A549 (cell line): ENCODE data around the gene C3orf20. TPM values are rescaled to one million over a fixed set of nuclear protein-coding genes. Genes with fewer than 3 reads are reported as not detected.

Source experiments
- ATAC-seq, 2 experiments: fragments of 200-7000 bp in 1 of 2; fragments of >200 bp in 1 of 2; cut with Nextera tagmentation in 1 of 2; cut with Tn5 transposase in 1 of 2; 3 replicates each; pipeline versions ENCODE4 v1.8.0 to v1.9.1; 2018 to 2020; ENCODE audit warnings: mild to moderate bottlenecking in 1 of 2, moderate library complexity in 1 of 2
- CTCF ChIA-PET: fragments of 300-600 bp; sonication (Branson Sonifier 250); formaldehyde crosslinking; extraction: SDS; loops from one replicate; lab custom pipeline; 2021; ENCODE audit warnings: antibody characterized with exemption, inconsistent platforms; lab: Yijun Ruan, JAX
- POLR2A ChIA-PET: fragments of 350-600 bp; formaldehyde crosslinking; extraction: SDS; loops from one replicate; lab custom pipeline; 2021; ENCODE audit warnings: antibody characterized with exemption, inconsistent platforms; lab: Yijun Ruan, JAX
- DNase-seq, 2 experiments: peaks; one replicate each; pipeline versions ENCODE4 v3.0.0 to v3.0.0-alpha.2; 2011 to 2016; ENCODE audit warnings: low read depth in 1 of 2, low spot score in 1 of 2
- FAIRE-seq: peaks from 2 replicates; lab custom pipeline; 2011; peaks lifted over from hg19 to GRCh38; lab: Jason Lieb, UNC
- H3K27ac ChIP-seq, 2 experiments: fragments of >200 bp; sonication (Bioruptor Twin); formaldehyde crosslinking; 3 replicates each; pipeline ENCODE4 v1.5.1; 2016 to 2017
- H3K4me1 ChIP-seq: fragments of >200 bp; sonication (Bioruptor Twin); formaldehyde crosslinking; 3 replicates; pipeline ENCODE4 v1.6.1; 2016
- H3K4me2 ChIP-seq: fragments of >200 bp; sonication (Bioruptor Twin); formaldehyde crosslinking; 3 replicates; pipeline ENCODE4 v1.6.1; 2016
- H3K4me3 ChIP-seq: fragments of >200 bp; sonication (Bioruptor Twin); formaldehyde crosslinking; 3 replicates; pipeline ENCODE4 v1.5.1; 2016
- H3K9me3 ChIP-seq: fragments of >200 bp; sonication (Bioruptor Twin); formaldehyde crosslinking; 3 replicates; pipeline ENCODE4 v1.6.1; 2016
- CEBPB ChIP-seq, 2 experiments: fragments of >200 bp in 1 of 2; sonication (Bioruptor Twin) in 1 of 2; formaldehyde crosslinking in 1 of 2; IDR thresholded peaks; 2 replicates each; pipeline ENCODE4 v1.6.1; 2012 to 2016
- CHD2 ChIP-seq: fragments of 150-350 bp; IDR thresholded peaks from 2 replicates; pipeline ENCODE4 v1.6.1; 2014; ENCODE audit warnings: low read length; ENCODE audit not compliant: partially characterized antibody
- ESRRA ChIP-seq: fragments of 150-350 bp; IDR thresholded peaks from 2 replicates; pipeline ENCODE4 v1.6.1; 2014; ENCODE audit warnings: mild to moderate bottlenecking, low read length, borderline replicate concordance
- FOXS1 ChIP-seq: fragments of 250-450 bp; sonication (Bioruptor Pico); IDR thresholded peaks from 2 replicates; pipeline ENCODE4 v1.5.0; 2020; ENCODE audit warnings: mild to moderate bottlenecking, moderate library complexity
- HOXA7 ChIP-seq: fragments of 250-450 bp; sonication (Bioruptor Pico); IDR thresholded peaks from 2 replicates; pipeline ENCODE4 v1.5.0; 2020; ENCODE audit warnings: mild to moderate bottlenecking, moderate library complexity
- JUNB ChIP-seq: fragments of >200 bp; sonication (Bioruptor Twin); formaldehyde crosslinking; IDR thresholded peaks from 2 replicates; pipeline ENCODE4 v1.6.1; 2016
- KDM5A ChIP-seq: fragments of 200-600 bp; sonication (generic); IDR thresholded peaks from 2 replicates; pipeline ENCODE4 v1.6.1; 2016; ENCODE audit warnings: antibody characterized with exemption, mild to moderate bottlenecking
- PHF8 ChIP-seq: fragments of 200-600 bp; sonication (generic); IDR thresholded peaks from 2 replicates; pipeline ENCODE4 v1.6.1; 2016; ENCODE audit warnings: low read depth, mild to moderate bottlenecking, antibody characterized with exemption, moderate library complexity, borderline replicate concordance
- POLR2AphosphoS2 ChIP-seq: conservative IDR thresholded peaks from 2 replicates; pipeline ENCODE4 v1.6.1; 2012; ENCODE audit warnings: low read length, improper control_type of control experiment, inconsistent platforms
- RNF2 ChIP-seq: fragments of 200-600 bp; sonication (generic); IDR thresholded peaks from 2 replicates; pipeline ENCODE4 v1.6.1; 2016; ENCODE audit warnings: low read depth, mild to moderate bottlenecking, antibody characterized with exemption, moderate library complexity, borderline replicate concordance
- ZC3H11A ChIP-seq: fragments of 450-650 bp; IDR thresholded peaks from 2 replicates; pipeline ENCODE4 v1.6.1; 2014; ENCODE audit warnings: antibody characterized with exemption, mild to moderate bottlenecking
- ZFP36 ChIP-seq: fragments of 450-650 bp; IDR thresholded peaks from 2 replicates; pipeline ENCODE4 v1.6.1; 2014; ENCODE audit warnings: borderline replicate concordance; ENCODE audit not compliant: partially characterized antibody
- ZNF302 ChIP-seq: fragments of 250-450 bp; sonication (Bioruptor Pico); IDR thresholded peaks from 2 replicates; pipeline ENCODE4 v1.9.0; 2021; ENCODE audit warnings: inconsistent platforms, mild to moderate bottlenecking, moderate library complexity
- WGBS: methylation state at CpG from one replicate; pipeline ENCODE4 v1.1.6; 2017; ENCODE audit errors: missing lambda C conversion rate; 5-methylcytosine and 5-hydroxymethylcytosine counted together
- polyA plus RNA-seq, 4 experiments: library from polyadenylated mRNA; depleted of rRNA in 3 of 4; stranded (reverse); fragments of >200 nt; fragmentation: RNase III in 1 of 4; extraction: RNeasy Plus Mini Kit Qiagen cat#74134 plus additional on column Dnase treatment in 1 of 4; gene quantifications; 2 replicates in 3 of 4; 3 replicates in 1 of 4; pipeline ENCODE4 v1.2.3, GENCODE V29; 2011 to 2017
- TF ChIP-seq, protein P1 (sequence below): fragments of 200-600 bp; sonication (generic); IDR thresholded peaks from 2 replicates; pipeline ENCODE4 v1.6.1; 2016; ENCODE audit warnings: antibody characterized with exemption, mild to moderate bottlenecking, moderate library complexity
- TF ChIP-seq, protein P2 (sequence below): fragments of 250-450 bp; sonication (Bioruptor Pico); IDR thresholded peaks from 2 replicates; pipeline ENCODE4 v1.5.0; 2020; ENCODE audit warnings: low read depth, mild to moderate bottlenecking, moderate library complexity
- TF ChIP-seq, protein P3 (sequence below): fragments of >200 bp; sonication (Bioruptor Twin); formaldehyde crosslinking; IDR thresholded peaks from 3 replicates; pipeline ENCODE4 v1.5.1; 2016
- TF ChIP-seq, protein P4 (sequence below): fragments of 450-650 bp; IDR thresholded peaks from 2 replicates; pipeline ENCODE4 v1.6.1; 2014; ENCODE audit warnings: antibody characterized with exemption

The C3orf20 gene
- polyA plus RNA-seq, 2 of the 4 experiments (the other 2 are of a cell fraction) = 0.05 TPM; not detected in 1

DNA sequence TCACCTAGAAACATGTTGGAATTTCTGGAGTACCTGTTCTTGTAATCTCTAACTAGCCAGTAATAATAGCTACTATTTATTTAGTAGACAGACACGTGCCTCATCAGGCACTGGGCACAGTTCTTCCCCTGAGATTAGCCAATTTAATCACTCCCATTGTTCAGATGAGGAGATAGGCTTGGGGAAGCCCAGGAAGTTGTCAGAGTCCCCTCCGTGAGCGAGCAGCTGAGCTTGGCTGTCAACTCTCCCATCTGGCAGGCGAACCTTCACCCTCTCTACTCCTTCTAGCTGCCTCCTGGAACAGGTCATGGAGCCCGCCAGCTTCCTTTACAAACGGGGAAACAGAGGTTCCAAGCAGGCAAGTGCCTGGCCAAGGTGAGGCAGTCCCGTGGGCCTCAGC lies 112.7 kb downstream of the C3orf20 start:
- Histone ChIP-seq H3K4me2 (no peak overlapping the region), H3K27ac (no peak overlapping the region), H3K9me3 (no peaks in the 10 kb centered on the region), H3K4me3 (no peak overlapping the region), H3K4me1 (no peaks in the 10 kb centered on the region)
- no peak for ATAC-seq
- ChIA-PET POLR2A (no interaction called here), CTCF (interaction anchor here (0.7 to 12.3 kb wide), 2 partner anchors 24 to 135 kb away, joined by 3 to 160 read pairs; no protein-coding TSS in a partner anchor)
- no peak for TF ChIP-seq PHF8
- TF ChIP-seq FOXS1 (CRISPR knock-in tag) = no peak
- TF ChIP-seq, protein P1, sequence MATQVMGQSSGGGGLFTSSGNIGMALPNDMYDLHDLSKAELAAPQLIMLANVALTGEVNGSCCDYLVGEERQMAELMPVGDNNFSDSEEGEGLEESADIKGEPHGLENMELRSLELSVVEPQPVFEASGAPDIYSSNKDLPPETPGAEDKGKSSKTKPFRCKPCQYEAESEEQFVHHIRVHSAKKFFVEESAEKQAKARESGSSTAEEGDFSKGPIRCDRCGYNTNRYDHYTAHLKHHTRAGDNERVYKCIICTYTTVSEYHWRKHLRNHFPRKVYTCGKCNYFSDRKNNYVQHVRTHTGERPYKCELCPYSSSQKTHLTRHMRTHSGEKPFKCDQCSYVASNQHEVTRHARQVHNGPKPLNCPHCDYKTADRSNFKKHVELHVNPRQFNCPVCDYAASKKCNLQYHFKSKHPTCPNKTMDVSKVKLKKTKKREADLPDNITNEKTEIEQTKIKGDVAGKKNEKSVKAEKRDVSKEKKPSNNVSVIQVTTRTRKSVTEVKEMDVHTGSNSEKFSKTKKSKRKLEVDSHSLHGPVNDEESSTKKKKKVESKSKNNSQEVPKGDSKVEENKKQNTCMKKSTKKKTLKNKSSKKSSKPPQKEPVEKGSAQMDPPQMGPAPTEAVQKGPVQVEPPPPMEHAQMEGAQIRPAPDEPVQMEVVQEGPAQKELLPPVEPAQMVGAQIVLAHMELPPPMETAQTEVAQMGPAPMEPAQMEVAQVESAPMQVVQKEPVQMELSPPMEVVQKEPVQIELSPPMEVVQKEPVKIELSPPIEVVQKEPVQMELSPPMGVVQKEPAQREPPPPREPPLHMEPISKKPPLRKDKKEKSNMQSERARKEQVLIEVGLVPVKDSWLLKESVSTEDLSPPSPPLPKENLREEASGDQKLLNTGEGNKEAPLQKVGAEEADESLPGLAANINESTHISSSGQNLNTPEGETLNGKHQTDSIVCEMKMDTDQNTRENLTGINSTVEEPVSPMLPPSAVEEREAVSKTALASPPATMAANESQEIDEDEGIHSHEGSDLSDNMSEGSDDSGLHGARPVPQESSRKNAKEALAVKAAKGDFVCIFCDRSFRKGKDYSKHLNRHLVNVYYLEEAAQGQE = no peak
- no peak for TF ChIP-seq ESRRA
- no peak for TF ChIP-seq JUNB
- no peak for TF ChIP-seq KDM5A
- no peak for TF ChIP-seq HOXA7 (CRISPR knock-in tag)
- no peak for TF ChIP-seq POLR2AphosphoS2
- TF ChIP-seq ZNF302 (CRISPR knock-in tag) = no peak
- no peak for TF ChIP-seq RNF2
- no peak for TF ChIP-seq ZC3H11A
- TF ChIP-seq CEBPB (IDR thresholded peaks at IDR 0.05) = no peak
- no peak for TF ChIP-seq CHD2
- TF ChIP-seq, protein P2, sequence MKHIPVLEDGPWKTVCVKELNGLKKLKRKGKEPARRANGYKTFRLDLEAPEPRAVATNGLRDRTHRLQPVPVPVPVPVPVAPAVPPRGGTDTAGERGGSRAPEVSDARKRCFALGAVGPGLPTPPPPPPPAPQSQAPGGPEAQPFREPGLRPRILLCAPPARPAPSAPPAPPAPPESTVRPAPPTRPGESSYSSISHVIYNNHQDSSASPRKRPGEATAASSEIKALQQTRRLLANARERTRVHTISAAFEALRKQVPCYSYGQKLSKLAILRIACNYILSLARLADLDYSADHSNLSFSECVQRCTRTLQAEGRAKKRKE = no peak
- TF ChIP-seq, protein P3, sequence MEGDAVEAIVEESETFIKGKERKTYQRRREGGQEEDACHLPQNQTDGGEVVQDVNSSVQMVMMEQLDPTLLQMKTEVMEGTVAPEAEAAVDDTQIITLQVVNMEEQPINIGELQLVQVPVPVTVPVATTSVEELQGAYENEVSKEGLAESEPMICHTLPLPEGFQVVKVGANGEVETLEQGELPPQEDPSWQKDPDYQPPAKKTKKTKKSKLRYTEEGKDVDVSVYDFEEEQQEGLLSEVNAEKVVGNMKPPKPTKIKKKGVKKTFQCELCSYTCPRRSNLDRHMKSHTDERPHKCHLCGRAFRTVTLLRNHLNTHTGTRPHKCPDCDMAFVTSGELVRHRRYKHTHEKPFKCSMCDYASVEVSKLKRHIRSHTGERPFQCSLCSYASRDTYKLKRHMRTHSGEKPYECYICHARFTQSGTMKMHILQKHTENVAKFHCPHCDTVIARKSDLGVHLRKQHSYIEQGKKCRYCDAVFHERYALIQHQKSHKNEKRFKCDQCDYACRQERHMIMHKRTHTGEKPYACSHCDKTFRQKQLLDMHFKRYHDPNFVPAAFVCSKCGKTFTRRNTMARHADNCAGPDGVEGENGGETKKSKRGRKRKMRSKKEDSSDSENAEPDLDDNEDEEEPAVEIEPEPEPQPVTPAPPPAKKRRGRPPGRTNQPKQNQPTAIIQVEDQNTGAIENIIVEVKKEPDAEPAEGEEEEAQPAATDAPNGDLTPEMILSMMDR = no peak
- no peak for DNase-seq
- 28% methylated on average over 6 of the region's 7 CpGs for WGBS
- FAIRE-seq = no peak

DNA sequence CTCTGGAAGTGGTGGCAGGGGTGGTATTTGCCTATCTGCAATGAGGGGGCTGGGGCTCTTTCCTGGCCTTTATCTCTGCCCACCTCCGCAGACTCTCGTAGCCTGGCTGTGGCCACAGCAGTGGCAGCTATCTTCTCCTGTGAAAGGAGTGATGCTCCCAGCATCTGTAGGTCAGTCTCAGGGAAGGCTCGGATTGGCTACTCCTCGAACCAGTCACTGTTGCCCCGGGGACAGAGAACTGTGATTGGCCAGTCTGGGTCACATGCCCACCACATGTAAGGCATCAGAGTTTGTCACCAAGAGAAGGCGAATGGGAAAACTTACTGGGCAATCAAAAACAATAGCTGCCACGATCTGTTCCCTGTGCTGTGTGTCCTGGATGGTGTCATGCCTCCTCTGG lies 113.7 kb downstream of the C3orf20 start:
- ChIA-PET CTCF (interaction anchor here (0.5 to 12.3 kb wide), 8 partner anchors 8 to 584 kb away, joined by 3 to 160 read pairs (median 3); no protein-coding TSS in a partner anchor), POLR2A (no interaction called here)
- no peaks in the 10 kb centered on the region for H3K4me1 ChIP-seq
- TF ChIP-seq ZFP36 (no peak), RNF2 (no peak), ZNF302 (CRISPR knock-in tag) (no peak), CHD2 (no peak)
- TF ChIP-seq, protein P4, sequence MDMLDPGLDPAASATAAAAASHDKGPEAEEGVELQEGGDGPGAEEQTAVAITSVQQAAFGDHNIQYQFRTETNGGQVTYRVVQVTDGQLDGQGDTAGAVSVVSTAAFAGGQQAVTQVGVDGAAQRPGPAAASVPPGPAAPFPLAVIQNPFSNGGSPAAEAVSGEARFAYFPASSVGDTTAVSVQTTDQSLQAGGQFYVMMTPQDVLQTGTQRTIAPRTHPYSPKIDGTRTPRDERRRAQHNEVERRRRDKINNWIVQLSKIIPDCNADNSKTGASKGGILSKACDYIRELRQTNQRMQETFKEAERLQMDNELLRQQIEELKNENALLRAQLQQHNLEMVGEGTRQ = peak; percentile 70
- FAIRE-seq = no peak
- H3K27ac ChIP-seq = no peak overlapping the region
- H3K9me3 ChIP-seq = no peaks in the 10 kb centered on the region
- no peak for DNase-seq
- H3K4me2 ChIP-seq = 0 out of 3 replicates have a peak overlapping the region, but pooled peaks have one; percentile 27
- no peak overlapping the region for H3K4me3 ChIP-seq
- no peak; a peak in 1 of 6 replicates for ATAC-seq
- WGBS = 59% methylated on average over 7 of the region's 7 CpGs
